ENCODE results near the gene HDAC9.
A peak's percentile ranks its signal among the peaks of the same experiment; 100 is the strongest.

The HDAC9 gene

GRCh38 chr7:18860221-18860620 lies 364.7 kb downstream of the HDAC9 start:
- DNase-seq (ENCODE audit: low spot score) = no peak

GRCh38 chr7:18861514-18862118 lies 366.1 kb downstream of the HDAC9 start:
- peak; percentile 12 for DNase-seq (ENCODE audit: low spot score)
- TF ChIP-seq CTCF (IDR thresholded peaks at IDR 0.05; ENCODE audit: extremely low read depth, missing control alignments) = no peak

More at GRCh38 chr7:18860221-18860620, 364.7 kb downstream of the HDAC9 start:
- TF ChIP-seq CTCF (IDR thresholded peaks at IDR 0.05; ENCODE audit: extremely low read depth, missing control alignments) = no peak

- no peak for TF ChIP-seq CTCF (IDR thresholded peaks at IDR 0.05; ENCODE audit: extremely low read depth, missing control alignments)
Observed at GRCh38 chr7:18864967-18865366, 369.4 kb downstream of the HDAC9 start.

GRCh38 chr7:18866359-18867036 lies 370.9 kb downstream of the HDAC9 start:
- DNase-seq (ENCODE audit: low spot score) = peak; percentile 28
- no peak for TF ChIP-seq CTCF (IDR thresholded peaks at IDR 0.05; ENCODE audit: extremely low read depth, missing control alignments)

More at GRCh38 chr7:18864967-18865366, 369.4 kb downstream of the HDAC9 start:
- DNase-seq (ENCODE audit: low spot score) = no peak

- no peak for DNase-seq (ENCODE audit: low spot score)
- TF ChIP-seq CTCF (IDR thresholded peaks at IDR 0.05; ENCODE audit: extremely low read depth, missing control alignments) = no peak
Observed at GRCh38 chr7:18872344-18872743, 376.8 kb downstream of the HDAC9 start.

GRCh38 chr7:18873734-18874336 lies 378.3 kb downstream of the HDAC9 start:
- TF ChIP-seq CTCF (IDR thresholded peaks at IDR 0.05; ENCODE audit: extremely low read depth, missing control alignments) = no peak
- no peak for DNase-seq (ENCODE audit: low spot score)

GRCh38 chr7:18874880-18875279 lies 379.3 kb downstream of the HDAC9 start:
- no peak for TF ChIP-seq CTCF (IDR thresholded peaks at IDR 0.05; ENCODE audit: extremely low read depth, missing control alignments)
- DNase-seq (ENCODE audit: low spot score) = no peak
